GM18907 (cell line): Measurements from ENCODE around the gene MTX2.
A peak's percentile ranks its signal among the peaks of the same experiment; 100 is the strongest.
"Not testable (repeated sequence)": the region's sequence is repeated elsewhere in the genome, so short reads cannot be mapped to it uniquely, and the experiment has no call there.

Experiments used
- ATAC-seq: cut with Tn5 transposase; IDR thresholded peaks from one replicate; pipeline ENCODE4 v1.9.1; 2021; ENCODE audit warnings: mild to moderate bottlenecking, moderate library complexity; ENCODE audit not compliant: unreplicated experiment

Gene MTX2

DNA sequence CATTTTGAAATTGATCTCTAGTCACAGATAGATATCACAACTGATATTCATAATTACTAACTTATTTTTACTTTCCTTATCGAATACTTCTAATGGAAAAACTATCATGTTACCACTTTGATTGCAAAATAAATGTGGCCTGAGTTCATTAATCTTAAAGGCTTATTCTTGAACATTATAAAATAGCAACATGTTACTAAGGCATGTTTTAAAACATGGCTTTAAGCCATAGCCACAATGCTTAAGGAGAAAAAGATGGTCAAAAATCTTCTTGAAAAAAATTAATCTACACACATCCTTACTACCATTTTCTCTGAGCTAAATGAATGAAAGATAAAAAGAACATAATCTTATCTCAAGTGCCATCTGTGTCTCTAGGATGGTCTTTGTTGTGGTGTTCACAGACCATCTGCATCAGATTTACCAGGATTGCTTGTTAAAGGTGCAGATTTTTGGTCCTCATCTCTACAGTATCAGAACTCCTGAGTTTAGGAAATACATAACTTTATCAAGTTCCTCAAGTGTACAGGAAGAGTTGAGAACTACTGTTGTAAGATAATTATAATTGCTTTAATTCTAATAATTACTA is 15.3 kb downstream of the MTX2 start:
- ATAC-seq, result no peak

DNA sequence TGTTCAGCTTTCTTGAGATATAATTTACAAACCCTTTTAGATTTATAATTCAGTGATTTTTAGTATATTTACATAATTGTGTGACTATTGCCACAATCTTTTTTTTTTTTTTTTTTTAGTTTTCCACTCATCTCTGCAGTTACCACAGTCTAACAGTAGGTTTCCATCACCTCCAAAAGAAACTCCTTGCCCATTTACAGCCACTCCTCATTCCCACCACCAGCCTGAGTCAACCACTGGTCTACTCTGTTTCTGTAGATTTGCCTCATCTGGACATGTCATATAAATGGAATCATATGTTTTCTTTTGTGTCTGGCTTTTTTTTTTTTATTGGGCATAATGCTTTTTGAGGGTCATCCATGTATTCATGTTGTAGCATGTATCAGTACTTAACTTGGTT is 16.1 kb downstream of the MTX2 start:
- ATAC-seq, result no peak

DNA sequence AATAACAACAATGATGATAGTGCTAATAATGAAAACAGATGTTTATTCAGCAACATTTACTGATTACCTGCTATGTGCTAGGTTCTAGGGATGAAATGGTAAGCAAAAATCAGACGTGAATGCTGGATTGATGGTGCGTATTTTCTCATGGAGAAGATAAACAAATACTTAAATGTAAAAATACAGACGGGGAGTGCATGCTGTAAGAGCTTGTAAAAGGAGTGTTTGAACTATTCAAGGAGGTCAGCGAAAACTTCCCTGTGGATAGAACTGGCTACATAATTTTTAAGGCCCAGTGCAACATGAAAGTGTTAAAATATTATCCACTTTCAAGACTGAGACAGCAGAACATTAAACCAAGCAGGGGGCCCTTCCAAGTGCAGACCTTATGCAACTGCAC is 22.1 kb downstream of the MTX2 start:
- ATAC-seq, result no peak

DNA sequence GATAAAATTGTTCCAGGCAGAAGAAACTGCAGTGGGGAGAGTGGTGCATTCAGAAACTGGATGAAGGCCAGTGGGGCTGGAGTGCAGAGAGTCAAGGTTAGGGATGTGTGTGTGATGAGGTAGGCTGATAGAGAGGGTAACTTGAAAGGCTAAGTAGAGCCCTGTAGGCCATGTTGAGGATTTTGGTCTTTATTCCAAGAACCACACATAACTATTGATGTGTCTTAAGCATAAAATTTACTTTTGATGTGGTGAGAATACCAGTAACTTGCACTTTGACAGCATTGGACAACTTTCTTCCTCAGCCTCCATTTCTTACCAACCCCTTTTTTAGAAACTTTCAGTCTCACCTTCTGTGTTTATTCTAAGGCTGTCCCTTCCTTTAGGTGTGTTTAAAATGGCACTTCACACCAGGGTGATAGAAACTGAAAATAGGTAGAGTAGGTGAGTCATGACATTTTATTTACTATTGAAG is 22.6 kb downstream of the MTX2 start:
- ATAC-seq, result peak; percentile 91

DNA sequence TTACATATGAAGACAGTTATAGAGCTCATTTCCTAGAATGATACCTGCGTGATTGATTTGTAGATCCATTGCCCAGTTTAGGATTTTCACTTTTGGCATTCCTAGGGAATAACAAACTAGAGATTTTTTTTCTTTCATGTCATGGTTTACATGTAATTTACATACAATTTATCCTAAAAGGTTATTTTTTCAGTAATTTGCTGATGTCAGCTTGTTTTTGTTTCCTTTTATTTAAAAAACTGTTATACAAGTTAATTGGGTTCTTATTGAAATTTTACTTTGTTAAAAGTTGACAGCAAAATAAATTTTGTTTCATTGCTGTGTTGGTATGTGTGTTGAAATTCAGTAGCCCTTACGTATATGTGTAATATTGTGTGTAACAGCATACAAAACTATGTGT is 23.4 kb downstream of the MTX2 start:
- ATAC-seq, result peak; percentile 8

DNA sequence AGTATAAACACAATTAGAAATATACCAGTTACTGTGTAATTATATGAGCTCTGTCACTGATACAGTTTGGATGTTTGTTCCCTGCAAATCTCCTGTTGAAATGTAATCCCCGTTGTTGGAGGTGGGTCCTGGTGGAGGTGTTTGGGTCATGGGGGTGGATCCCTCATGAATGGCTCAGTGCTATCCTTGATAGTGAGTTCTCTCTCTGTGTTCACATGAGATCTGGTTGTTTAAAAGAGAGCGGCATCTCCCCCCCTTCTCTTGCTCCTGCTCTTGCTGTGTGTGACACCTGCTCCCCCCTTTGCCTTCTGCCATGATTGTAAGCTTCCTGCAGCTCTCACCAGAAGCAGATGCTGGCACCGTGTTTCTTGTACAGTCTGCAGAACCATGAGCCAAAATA is 24.1 kb downstream of the MTX2 start:
- ATAC-seq, result no peak

DNA sequence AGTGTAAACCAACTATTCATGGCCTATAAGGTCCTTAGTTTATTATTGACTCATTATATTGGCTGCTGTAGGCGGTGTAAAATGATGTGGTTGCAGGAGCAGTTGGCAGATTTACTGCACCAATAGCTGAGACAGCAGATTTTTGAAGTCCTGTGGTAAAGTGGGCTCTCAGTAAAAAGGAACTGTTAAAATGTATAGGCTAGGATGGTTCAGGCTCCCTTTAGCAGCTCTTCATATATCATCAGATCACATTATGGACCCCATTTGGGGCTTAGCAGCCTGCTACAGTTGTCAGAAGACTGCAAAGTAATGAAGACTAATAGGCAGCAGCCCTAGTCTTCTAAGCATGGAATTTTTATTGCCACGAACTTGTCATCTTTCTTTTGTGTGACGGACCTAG is 27.8 kb downstream of the MTX2 start:
- no peak for ATAC-seq

DNA sequence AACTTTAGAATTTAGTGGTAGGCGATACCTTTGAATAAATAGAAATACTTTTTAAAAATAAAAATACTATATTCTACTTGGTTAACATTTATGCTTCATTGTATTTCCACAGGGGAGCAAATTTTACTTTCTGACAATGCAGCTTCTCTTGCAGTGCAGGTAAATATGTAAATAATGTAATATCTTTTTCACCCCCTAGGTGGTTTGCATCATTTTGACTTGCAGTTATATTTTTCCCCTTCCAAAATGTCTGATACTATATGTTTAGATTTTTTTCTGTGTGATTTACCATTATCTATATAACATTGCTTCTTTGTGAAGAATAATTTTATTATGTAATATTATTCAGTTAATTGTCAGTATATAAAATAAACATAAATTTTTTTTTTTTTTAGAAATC is 28.5 kb downstream of the MTX2 start:
- ATAC-seq, result no peak

DNA sequence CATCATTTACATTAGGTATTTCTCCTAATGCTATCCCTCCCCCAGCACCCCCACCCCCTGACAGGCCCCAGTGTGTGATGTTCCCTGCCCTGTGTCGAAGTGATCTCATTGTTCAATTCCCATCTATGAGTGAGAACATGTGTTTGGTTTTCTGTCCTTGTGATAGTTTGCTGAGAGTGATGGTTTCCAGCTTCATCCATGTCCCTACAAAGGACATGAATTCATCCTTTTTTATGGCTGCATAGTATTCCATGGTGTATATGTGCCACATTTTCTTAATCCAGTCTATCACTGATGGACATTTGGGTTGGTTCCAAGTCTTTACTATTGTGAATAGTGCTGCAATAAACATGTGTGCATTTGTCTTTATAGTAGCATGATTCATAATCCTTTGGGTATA is 36.8 kb downstream of the MTX2 start:
- not testable (repeated sequence) for ATAC-seq

DNA sequence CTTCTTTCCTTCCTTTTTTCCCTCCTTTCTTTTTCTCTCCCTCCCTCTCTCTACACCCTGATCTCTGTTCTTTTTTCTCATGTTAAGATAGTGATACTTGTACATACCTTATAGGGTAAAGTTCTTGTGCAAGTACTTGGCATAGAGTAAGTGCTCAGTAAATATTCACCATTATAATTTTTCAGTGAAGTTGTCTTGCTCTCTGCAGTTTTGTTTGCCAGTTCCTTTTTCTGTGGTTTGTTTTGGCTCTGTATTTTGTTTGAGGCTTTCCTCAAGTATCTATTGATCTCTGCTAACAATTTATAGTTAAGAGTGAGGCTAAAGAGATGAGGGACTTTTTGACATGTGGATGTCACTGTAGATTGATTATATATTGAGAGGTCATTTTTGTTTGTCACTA is 48.0 kb downstream of the MTX2 start:
- ATAC-seq, result no peak

DNA sequence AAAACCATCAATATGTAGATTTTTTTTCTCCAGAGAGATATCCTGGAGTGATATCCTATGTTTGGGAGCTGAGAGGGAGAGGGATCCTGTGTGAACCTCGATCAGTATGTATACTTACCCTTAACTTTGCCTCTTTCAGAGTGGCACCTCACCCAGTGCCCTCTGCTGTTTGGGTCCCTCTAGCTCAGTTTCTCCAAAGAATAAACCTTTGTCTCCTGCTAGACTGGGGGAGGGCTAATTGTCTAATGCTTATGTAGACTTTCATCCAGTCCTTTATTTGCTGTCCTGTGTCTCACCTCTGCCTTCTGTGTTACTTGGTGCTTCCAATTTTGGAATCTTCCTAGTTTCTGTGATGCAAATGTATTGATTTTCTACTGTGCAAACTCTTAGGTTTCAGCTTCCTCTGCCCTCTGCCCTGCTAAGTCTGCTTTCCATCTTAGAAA is 48.4 kb downstream of the MTX2 start:
- ATAC-seq, result no peak

DNA sequence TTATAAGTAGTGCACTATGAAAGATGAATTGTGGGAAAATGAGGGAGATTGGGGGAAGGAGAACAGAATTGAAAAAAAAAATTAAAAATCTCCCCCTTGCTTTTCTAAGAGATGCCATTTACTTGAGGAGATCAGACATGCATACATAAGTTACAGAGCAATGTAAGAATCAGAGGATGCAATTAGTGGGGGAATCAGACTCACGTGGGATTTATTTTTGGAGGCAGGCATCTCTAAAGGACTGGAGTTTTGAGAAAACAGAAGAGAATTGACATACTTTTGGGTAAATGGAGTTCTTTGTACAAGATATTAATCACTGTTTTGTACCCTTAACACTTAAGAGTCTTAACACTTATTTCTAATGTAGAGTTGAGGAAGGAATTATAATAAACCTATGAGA is 52.7 kb downstream of the MTX2 start:
- no peak for ATAC-seq

DNA sequence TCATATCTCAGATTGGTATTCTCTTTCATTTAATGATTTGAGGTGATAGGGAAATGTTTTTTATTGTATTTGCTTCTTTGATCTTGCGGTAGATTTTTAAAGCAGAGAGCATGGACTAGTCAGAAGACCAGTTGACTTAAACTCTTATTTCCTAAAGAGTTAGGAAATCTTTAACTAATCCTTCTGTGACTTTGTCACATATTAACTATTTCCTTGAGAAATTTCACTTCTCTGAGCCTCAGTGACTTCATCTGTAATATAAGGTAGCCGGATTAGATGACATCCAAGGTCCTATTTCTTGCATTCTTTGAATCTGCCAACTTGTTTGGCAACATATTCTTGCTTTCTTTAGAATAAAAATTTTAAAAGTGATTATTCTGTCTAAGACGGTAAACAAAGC is 55.6 kb downstream of the MTX2 start:
- no peak for ATAC-seq

DNA sequence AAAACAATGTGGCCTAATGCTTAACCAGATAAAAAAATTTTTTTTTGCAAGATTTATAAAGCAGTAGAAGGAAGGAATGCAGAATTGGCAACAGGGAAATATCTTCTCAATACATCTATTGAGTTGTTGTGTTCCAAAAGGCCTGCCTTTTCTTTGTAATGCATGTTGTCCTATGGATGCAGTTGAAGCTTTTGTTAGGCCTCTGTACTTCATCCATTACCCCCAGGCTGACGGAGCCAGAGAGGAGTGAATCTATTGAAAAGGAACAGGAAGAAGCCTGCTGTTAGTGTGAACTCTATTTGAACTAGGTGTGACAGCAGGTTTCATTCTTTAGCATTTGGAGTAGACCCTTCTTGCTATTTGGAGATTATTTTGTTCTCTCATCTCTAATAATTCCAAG is 56.5 kb downstream of the MTX2 start:
- no peak for ATAC-seq

DNA sequence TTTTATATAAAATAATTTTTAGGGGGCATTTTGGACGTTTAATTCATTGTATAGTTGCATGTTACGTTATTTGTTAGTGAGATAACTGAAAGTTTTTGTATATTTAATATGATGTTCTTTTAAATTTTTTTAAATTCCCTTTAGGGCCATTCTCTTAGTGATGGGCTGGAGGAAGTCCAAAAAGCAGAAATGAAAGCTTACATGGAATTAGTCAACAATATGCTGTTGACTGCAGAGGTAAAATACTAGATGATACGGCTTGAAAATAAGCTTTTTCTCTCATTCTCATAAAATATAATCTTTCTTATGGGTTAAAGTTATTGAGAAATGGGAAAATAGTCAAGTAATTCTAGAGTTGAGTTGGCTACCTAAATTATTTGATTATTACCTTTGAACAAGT is 58.9 kb downstream of the MTX2 start:
- ATAC-seq, result no peak

DNA sequence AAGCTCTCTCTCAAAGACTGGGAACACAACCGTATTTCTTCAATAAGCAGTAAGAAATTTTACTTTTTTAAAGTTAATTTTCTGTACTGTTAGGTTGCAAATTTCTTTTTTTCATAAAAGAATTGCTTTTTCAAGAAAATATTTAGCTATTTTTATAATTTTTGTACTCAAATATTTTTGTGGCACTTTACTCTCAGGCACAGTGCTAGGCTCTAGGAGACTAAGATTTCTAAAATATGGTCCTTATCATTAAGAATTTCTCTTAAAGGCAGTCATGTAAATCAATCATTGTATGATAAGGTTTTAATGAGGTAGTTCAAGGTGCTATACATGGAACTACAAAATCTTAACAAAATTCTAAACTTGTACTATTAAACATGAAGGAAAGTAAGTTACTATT is 61.4 kb downstream of the MTX2 start:
- no peak for ATAC-seq

DNA sequence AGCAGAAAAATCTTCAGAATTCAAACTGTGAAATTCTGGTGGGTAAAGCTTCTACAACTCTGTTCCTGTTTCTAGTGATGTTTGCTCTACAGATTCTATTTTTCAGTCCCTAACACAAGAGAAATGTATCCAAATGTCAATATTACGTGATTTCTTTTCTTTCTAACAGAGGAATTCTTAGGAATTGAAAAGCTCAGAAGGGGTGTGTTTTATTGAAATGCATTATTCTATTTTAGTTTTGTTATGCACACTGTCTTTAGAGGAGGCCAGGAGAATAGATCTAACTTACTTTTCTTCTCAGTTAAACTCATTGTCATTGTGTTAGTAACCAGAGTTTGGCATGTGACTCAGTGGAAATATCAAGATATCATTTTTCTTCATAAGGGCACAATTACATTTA is 62.4 kb downstream of the MTX2 start:
- ATAC-seq, result no peak

DNA sequence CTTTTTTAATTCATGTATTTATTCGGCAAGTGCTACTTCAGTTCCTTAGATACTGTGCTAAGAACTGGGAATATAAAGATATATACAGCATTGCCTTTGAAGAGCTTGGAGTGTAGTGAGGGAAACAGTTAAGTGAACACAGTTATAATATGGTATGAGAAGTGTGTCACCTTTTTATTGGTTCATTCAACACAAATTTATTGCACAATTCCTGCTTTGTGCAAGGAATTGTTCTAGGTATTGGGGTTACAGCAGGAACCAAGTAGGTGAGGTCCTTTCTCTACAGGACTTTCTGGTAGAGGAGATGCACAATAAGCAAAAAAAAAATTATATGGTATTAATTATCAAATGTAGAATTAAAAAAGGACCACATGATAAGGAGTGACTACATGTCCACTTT is 65.5 kb downstream of the MTX2 start:
- ATAC-seq, result no peak

DNA sequence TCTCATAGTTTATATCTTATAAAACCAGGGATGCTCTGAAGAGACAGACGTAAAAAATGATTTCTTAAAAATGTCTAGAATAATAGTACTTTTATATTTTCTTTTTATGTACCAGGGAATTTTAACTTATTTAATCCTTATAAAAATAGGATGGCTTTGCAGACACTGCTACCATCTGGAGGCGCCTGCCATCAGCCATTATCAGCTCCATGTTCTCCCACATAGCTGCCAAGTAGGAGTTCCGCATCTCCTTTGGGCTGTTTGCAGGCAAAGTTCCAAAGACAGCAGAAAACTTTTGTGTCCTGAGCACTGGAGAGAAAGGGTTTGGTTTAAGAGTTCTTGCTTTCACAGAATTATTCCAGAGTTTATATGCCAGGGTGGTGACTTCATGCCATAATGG is 69.2 kb downstream of the MTX2 start:
- ATAC-seq, result no peak

DNA sequence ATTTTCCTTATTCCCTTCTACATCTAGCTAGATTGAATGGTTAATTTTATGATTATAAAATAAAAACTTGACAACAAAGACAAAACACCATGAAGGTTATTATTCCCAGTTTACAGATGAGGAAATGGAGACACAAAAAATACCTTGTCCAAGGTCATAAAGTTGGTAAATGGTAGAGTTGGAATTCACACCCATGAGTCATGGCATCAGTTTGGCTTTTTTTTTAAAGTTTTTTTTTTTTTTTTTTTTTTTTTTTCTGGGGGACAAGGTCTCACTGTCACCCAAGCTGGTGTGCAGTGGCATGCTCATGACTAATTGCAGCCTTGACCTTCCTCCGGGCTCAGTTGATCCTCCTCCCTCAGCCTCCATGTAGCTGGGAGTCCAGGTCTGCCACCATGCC is 70.0 kb downstream of the MTX2 start:
- ATAC-seq, result no peak

DNA sequence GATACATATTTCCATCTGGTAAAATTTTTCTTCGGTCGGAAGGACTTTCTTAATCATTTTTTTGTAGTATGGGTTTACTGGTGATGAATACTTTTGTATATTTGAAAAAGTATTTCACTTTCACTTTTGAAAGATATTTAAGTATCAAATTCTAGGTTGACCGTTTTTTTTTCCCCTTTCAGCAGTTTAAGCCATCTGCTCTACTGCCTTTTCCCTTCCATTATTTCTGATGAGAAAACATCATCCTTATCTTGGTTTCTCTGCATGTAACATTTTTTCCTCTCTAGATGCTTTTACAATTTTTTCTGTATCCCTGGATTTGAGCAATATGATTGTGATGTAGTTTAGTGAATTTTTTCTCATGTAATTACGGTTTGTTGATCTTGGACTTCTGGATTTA is 87.0 kb downstream of the MTX2 start:
- no peak for ATAC-seq

DNA sequence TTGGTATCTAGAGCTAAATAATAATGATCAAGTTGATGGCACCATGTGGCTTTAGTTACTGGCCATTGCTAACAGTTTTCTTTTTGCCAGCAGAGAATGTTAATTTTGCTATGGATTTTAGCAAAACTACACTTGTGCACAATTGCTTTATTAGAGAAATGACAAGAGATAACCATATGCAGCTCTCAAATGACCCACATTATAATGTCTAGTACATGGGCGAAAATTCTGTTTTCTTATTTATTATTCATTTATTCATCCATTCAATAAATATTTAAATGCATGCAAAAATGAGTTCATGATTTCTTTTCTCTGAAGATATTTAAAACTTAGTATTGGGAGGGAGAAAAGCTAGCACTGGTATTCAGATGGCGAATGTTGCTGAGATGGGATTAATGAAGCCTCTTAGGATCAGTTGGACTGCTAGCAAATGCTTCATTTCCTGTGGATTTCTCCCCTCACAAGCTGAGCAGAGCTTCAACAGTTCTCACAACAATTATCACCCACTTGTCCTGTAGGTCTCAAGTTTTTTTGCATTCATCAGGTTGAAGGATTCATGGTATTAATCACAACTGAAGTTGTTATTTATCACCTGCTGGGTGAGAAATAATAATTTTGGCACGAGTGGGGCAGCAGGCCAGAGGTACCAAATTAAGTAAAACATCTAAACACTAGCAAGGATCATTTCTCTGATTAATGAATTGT is 95.2 kb downstream of the MTX2 start:
- ATAC-seq, result no peak

DNA sequence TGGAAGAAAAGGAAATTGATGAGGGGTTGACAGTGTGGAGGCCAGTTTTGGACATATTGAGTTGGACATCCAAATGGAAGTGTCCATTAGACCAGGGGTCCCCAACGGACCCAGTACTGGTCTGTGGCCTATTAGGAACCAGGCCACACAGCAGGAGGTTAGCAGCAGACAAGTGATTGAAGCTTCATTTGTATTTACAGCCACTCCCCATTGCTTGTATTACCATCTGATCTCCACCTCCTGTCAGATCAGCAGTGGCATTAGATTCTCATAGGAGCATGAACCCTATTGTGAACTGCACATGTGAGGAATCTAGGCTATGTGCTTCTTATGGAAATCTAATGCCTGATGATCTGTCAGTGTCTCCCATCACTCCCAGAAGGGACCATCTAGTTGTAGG is 99.1 kb downstream of the MTX2 start:
- ATAC-seq, result no peak
